ENCODE measurements around the gene BANF1. TPM values are rescaled to one million over a fixed set of nuclear protein-coding genes. Genes with fewer than 3 reads are reported as not detected.

The BANF1 gene
- total and polyA plus RNA-seq, 9 of the 15 experiments (the other 6 are each of a cell fraction or from before 2014, with no cell fraction given), result 108 to 651 (median 263) TPM

DNA sequence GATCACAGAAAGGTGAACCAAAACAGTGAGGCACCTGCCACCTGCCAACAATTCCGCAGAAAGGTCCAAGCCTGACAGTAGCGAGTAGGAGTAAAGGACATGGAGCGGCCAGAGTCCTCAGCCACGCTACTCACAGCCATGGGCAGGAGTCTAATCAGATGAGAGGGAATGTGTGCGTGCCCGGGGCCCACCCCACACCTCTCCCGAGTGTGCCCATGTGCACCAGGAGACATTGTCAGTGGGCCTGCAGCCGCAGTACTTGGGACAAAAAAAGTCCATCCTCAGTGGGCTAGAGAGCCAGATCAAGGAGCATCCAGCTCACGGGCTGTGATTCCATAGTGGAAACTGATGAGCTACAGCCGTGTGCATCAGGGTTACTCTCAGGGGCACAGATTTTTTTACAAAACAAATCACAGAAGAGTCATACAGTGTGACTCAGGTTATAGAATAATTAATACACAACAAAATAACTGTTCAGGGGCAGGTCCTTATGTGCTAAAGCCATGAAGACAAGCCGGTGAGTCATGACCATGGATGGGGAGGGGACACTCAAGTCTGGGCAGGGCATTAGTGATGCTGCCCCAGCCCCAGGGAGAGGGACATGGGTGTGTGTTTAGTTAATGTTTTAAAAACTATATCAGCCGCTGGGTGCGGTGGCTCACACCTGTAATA, 28.7 kb upstream of the BANF1 start:
- FAIRE-seq (no peak), DNase-seq (ENCODE audit: extremely low read depth in 1 of 4, low spot score in 3 of 4) (no peak), ATAC-seq (peak; percentile 31; the same call in 1 of the 3 replicates)
- H3K27ac ChIP-seq (ENCODE audit: extremely low read depth, low read depth, low read length), result no peak overlapping the region
- no peak overlapping the region for H3K4me2 ChIP-seq (ENCODE audit: insufficient read depth, low read length)
- in situ Hi-C loops (cut with MboI) (no loop called here), intact Hi-C loops (cut with micrococcal nuclease) (no loop called here)
- peaks cover 0 to 16% of the 10 kb centered on the region in 2 experiments; a peak in 3 of 5 replicates for H3K4me1 ChIP-seq (replicated peaks in 1 of 2; ENCODE audit: control insufficient read depth in 2 of 2, insufficient read depth in 2 of 2, low read length in 2 of 2)
- no peaks in the 10 kb centered on the region for H3K27me3 ChIP-seq (ENCODE audit: control insufficient read depth in 2 of 2, insufficient read depth in 2 of 2, low read length in 2 of 2)
- no peaks in the 10 kb centered on the region for H3K79me2 ChIP-seq (ENCODE audit: control insufficient read depth, insufficient read depth, low read length)
- ChIA-PET CTCF (ENCODE audit: low intra/inter-chr PET ratio) (no interaction called here), POLR2A (interaction anchor here (1.9 kb wide), 1 partner anchor 9 kb away, joined by 6 read pairs; no protein-coding TSS in a partner anchor)
- 90% methylated on average over 13 of the region's 13 CpGs for WGBS (ENCODE audit: insufficient coverage, low coverage, missing lambda C conversion rate)
- H3K36me3 ChIP-seq (ENCODE audit: control insufficient read depth, insufficient read depth, low read length), result peaks cover 66% of the 10 kb centered on the region
- no TSS peak for BruUV-seq (replicated peaks)
- TF ChIP-seq TAF15 (IDR thresholded peaks at IDR 0.05; ENCODE audit: low read depth, low read length) (no peak), KDM1A (IDR thresholded peaks at IDR 0.05) (0 out of 4 replicates have a peak, but pooled peaks of 1 of the 2 experiments have one; percentile 10), TOE1 (IDR thresholded peaks at IDR 0.05; ENCODE audit: borderline replicate concordance) (no peak), TOE1 (CRISPR knock-in tag; IDR thresholded peaks at IDR 0.05; ENCODE audit: borderline replicate concordance, low read depth) (no peak)
- TF ChIP-seq, protein P1, sequence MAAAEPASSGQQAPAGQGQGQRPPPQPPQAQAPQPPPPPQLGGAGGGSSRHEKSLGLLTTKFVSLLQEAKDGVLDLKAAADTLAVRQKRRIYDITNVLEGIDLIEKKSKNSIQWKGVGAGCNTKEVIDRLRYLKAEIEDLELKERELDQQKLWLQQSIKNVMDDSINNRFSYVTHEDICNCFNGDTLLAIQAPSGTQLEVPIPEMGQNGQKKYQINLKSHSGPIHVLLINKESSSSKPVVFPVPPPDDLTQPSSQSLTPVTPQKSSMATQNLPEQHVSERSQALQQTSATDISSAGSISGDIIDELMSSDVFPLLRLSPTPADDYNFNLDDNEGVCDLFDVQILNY (CRISPR knock-in tag; IDR thresholded peaks at IDR 0.05), result no peak
- H4K20me1 ChIP-seq (replicated peaks; ENCODE audit: control insufficient read depth, insufficient read depth, low read length), result no peaks in the 10 kb centered on the region
- H3K9me3 ChIP-seq (replicated peaks; ENCODE audit: control insufficient read depth, insufficient read depth, low read depth, low read length), result no peaks in the 10 kb centered on the region
- H2AFZ ChIP-seq (ENCODE audit: low read depth, low read length), result no peak overlapping the region
- H3K4me3 ChIP-seq, result no peak overlapping the region
- H3K9me1 ChIP-seq (ENCODE audit: control insufficient read depth, insufficient read depth, low read length), result no peaks in the 10 kb centered on the region
- H3K9ac ChIP-seq (ENCODE audit: insufficient read depth in 1 of 2, low read depth in 2 of 2, low read length in 2 of 2), result no peak overlapping the region
